ENCODE measurements around the gene KDM8. TPM values are rescaled to one million over a fixed set of nuclear protein-coding genes. Genes with fewer than 3 reads are reported as not detected.

KDM8 gene
- total RNA-seq, 2 experiments from 2014 or later: 9.9 to 12.2 TPM

DNA sequence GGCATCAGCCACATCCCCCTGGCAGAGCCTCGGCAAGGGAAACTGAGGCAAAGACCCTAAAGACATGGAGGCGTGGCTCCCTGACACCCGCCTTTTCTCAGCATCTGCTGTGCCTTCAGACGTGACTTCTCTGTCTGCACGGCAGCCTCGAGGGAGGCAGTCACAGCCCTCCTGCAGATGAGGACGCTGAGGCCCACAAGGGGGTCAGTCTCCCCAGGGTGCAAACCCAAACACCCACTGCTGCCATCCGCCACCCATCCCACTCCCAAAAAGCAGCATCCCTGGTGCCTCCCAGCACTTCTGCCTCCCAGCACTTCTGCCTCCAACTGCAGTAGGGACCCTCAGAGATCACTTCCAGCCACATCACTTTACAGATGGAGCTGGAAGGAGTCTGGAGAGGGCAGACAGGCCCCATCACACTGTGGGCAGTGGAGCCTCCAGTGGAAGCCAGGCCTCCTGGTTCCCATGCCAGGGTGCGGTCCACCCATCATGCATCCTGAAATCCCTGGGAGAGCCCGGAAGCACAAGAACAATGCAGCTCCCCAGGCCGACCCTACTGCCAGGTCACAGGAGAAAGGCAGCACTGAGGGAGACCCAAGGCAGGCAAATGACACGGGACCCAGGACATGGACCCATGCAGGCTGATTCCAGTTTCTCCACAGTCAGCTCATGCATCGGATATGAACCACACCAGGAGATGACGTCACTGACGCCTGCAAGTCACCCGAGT lies 23.8 kb downstream of the KDM8 start:
- no peak for DNase-seq
- no peaks in the 10 kb centered on the region for H3K27me3 Mint-ChIP-seq
- peak overlapping the region; percentile 18 for H3K4me3 Mint-ChIP-seq
- H3K36me3 Mint-ChIP-seq: peaks cover 38% of the 10 kb centered on the region
- no peaks in the 10 kb centered on the region for H3K9me3 Mint-ChIP-seq
- peaks cover 42% of the 10 kb centered on the region for H3K4me1 Mint-ChIP-seq
- H3K27ac Mint-ChIP-seq: peak overlapping the region; percentile 20

DNA sequence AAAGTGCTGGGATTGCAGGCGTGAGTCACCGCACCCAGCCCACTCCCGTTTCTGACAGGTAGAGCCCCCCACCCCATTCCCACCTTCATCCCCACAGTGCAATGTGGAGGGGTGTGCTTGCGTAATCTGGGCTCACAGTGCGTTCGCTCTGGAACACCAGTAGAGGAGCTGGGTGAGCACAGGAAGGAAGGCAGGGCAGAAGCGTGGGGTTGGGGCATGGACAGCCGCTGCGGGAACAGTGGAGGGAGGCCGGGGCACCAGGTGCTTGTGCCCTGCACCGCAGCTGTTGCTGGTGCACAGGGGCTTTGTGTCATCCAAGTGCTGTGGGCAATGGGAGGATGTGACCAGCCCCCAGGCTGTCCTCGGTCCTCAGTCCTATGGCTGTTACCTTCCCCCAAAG lies 24.7 kb downstream of the KDM8 start:
- H3K4me3 Mint-ChIP-seq: no peak overlapping the region
- H3K27me3 Mint-ChIP-seq: no peaks in the 10 kb centered on the region
- DNase-seq: no peak
- no peaks in the 10 kb centered on the region for H3K9me3 Mint-ChIP-seq
- peaks cover 45% of the 10 kb centered on the region for H3K36me3 Mint-ChIP-seq
- H3K27ac Mint-ChIP-seq: no peak overlapping the region
- peaks cover 52% of the 10 kb centered on the region for H3K4me1 Mint-ChIP-seq

DNA sequence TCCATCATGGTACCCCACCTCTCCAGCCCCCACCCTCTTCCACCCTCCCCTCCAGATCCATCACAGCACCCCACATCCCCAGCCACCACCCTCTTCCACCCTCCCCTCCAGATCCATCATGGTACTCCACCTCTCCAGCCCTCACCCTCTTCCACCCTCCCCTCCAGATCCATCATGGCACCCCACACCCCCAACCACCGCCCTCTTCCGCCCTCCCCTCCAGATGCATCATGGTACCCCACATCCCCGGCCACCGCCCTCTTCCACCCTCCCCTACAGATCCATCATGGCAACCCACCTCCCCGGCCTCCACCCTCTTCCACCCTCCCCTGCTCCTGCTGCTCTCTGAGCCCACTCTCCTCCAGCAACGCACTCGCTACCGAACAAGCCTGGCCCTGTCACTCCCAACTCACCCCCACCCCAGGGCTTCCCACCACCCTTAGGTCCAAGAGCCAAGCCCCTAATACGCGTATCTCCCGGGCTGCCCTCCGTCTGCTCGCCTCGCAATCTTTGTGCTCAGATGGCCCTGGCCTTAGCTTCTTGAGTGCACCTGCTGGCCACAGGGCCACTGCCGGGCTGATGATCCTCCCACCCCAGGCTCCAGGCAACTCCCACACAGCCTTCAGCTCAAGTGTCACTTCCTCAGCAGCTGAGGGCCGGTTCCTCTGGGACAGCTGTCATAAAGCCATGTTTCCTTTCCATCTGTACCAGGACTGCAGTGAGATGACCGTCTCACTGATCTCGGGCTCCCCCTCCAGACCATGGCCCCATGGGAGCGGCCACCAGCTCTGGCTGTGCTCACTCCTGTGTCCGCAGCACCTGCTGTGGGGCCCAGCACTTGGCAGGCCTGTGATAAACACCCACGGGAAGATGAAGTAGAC lies 25.5 kb downstream of the KDM8 start:
- no peak for DNase-seq
- peaks cover 46% of the 10 kb centered on the region for H3K36me3 Mint-ChIP-seq
- no peaks in the 10 kb centered on the region for H3K9me3 Mint-ChIP-seq
- H3K27me3 Mint-ChIP-seq: no peaks in the 10 kb centered on the region
- peak overlapping the region; percentile 73 for H3K27ac Mint-ChIP-seq
- no peak overlapping the region for H3K4me3 Mint-ChIP-seq
- H3K4me1 Mint-ChIP-seq: peaks cover 59% of the 10 kb centered on the region

DNA sequence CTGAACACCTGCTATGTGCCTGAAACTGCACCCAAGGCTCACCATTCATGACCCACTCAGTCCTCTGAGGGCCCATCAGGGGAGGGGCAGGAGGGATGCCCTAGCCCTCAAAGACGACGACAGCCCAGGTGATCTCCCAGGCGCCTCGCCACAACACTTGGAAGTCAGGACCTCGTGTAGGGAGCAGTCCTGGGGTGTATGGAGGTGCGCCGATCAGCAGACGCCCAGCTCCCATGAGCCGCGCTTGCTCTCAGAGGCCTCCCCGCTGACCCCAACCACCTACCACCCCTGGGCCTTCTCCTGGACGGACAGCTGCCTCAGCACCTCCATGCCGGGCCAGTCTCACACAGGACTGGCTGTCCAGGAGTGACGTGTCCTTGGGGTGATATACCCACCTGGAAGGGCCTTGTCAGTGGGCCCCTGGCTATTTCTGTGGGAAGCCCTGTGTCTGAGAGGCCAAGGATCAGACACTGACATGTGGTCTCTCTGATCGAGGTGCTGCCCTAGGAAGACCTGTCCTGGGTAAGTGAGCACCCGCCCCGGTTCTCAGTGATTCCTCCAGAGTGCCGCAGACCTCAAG lies 26.7 kb downstream of the KDM8 start:
- H3K4me1 Mint-ChIP-seq: peaks cover 68% of the 10 kb centered on the region
- peak overlapping the region; percentile 99 for H3K27ac Mint-ChIP-seq
- no peak for DNase-seq
- H3K4me3 Mint-ChIP-seq: no peak overlapping the region
- H3K36me3 Mint-ChIP-seq: peaks cover 41% of the 10 kb centered on the region
- H3K9me3 Mint-ChIP-seq: no peaks in the 10 kb centered on the region
- no peaks in the 10 kb centered on the region for H3K27me3 Mint-ChIP-seq

DNA sequence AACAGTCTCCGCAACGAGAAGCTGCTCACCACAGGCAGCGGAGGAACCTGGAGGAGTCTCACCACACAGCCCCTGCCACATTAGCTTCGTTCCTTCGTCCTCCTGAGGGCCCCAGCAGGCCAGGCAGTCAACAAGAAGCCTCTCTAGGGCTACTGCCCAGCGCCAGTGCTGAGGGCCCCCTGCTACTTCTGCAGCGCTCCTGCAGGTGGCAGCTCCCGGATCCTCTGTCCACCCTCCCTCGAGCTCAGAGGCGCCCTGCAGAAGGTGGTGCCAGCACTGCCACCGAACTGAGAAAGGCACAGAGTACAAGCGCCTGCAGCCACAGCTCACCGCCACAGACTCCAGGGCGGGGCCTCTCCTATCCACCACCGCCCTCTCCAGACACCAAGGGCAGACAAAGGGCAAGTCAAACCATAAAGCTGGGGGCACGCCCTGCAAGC lies 27.3 kb downstream of the KDM8 start:
- Mint-ChIP-seq H3K36me3 (peaks cover 46% of the 10 kb centered on the region), H3K4me1 (peaks cover 73% of the 10 kb centered on the region), H3K27ac (peak overlapping the region; percentile 99), H3K4me3 (peak overlapping the region; percentile 61), H3K27me3 (no peaks in the 10 kb centered on the region), H3K9me3 (no peaks in the 10 kb centered on the region)
- DNase-seq: peak; percentile 67

DNA sequence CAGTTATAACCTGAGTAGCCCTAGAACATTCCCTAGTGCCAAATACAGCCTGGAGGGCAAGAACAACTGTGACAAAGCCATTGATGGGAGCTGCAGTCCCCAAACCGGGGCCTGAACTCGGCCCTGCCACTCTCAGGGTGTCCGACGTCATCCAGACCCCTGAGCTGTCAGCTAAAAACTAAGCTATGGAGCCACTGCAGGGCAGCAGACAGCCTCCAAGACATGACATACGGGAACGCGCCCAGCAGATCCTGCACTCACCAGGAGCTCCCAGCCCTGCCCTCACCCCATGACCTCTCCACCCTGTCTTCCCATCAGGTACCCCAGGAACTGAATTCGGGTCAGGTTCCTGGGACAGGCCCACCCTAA lies 28.4 kb downstream of the KDM8 start:
- H3K36me3 Mint-ChIP-seq: peaks cover 49% of the 10 kb centered on the region
- peak overlapping the region; percentile 61 for H3K4me3 Mint-ChIP-seq
- peak overlapping the region; percentile 99 for H3K27ac Mint-ChIP-seq
- no peaks in the 10 kb centered on the region for H3K9me3 Mint-ChIP-seq
- no peaks in the 10 kb centered on the region for H3K27me3 Mint-ChIP-seq
- DNase-seq: no peak
- H3K4me1 Mint-ChIP-seq: peaks cover 70% of the 10 kb centered on the region

DNA sequence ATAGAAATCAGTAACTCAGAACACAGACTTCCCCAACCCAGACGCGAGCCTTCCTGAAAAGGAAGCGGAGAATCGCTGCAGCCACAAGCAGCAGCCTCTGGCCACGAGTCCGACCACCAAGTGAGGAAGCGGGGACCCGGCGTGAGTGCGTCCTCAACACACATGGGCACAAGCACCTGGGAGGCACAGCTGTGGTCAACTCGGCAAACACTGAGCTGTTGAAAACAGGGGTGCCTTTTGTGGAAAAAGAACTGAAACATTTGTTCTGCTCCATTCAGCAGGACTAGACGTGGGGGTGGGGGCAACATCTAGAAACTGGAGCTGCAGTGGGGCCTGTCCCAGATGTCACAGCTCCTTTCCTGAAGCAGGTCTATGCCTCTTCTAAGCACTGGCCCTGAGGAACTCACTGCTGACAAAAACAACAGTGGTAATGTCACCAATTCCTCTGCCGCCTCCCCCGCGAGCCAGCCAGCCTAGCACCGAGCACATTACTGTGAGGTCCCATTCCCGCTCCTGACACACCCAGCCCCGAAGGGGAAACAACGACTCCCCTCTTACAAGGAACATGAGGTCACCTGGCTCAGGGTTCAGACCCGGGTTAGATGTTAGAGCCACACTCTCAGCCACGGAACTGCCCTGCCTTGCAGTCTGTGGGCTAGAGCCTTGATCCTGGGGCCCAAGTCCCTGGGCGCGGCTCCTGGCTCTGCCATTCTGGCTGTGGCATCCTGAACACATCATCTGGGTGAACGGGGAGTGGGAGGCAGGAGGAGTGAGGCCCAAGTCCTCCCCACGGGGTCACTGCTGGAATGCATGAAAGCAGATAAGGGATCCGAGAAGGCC lies 29.0 kb downstream of the KDM8 start:
- peak overlapping the region; percentile 61 for H3K4me3 Mint-ChIP-seq
- peaks cover 51% of the 10 kb centered on the region for H3K36me3 Mint-ChIP-seq

DNA sequence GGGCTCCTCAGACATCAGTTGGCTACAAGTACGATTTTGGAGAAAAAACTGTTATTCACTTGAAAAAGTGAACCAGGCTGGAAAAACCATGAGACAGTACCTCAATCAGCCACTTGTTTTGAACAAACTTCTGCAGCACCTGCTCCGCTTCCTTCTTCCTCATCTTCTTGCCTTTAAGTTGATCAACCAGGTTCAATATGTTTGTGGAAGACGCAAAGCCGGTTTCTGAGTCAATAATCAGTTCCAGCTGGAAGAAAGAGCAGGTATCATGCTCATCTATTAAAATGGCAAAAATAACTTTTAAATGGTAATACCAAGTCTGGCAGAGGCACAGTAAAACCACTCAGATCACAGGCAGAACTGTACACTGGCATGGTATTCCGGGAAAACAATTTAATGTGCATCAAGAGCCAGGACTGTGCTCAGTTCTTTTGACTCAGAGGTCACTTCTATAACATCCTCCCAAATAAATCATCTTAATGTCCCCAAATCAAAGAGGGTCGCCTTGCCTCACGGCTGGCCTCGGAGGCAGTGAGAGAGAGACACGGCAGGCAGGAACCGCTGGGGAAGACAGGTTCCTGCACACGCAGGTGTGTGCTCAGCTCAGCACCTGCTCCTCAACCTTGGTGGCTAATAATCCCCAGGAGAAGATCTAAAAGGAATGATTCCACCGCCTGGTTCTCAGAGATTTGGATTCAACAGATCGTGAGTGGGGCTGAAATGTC lies 29.7 kb downstream of the KDM8 start:
- H3K4me1 Mint-ChIP-seq: peaks cover 80% of the 10 kb centered on the region
- no peaks in the 10 kb centered on the region for H3K9me3 Mint-ChIP-seq
- H3K36me3 Mint-ChIP-seq: peaks cover 52% of the 10 kb centered on the region
- H3K27ac Mint-ChIP-seq: peak overlapping the region; percentile 99
- no peak for DNase-seq
- H3K4me3 Mint-ChIP-seq: peak overlapping the region; percentile 61
- H3K27me3 Mint-ChIP-seq: no peaks in the 10 kb centered on the region

More for the DNA sequence above, 29.0 kb downstream of the KDM8 start:
- H3K9me3 Mint-ChIP-seq: no peaks in the 10 kb centered on the region
- H3K4me1 Mint-ChIP-seq: peaks cover 74% of the 10 kb centered on the region
- peak; percentile 67 for DNase-seq
- H3K27me3 Mint-ChIP-seq: no peaks in the 10 kb centered on the region
- H3K27ac Mint-ChIP-seq: peak overlapping the region; percentile 99

DNA sequence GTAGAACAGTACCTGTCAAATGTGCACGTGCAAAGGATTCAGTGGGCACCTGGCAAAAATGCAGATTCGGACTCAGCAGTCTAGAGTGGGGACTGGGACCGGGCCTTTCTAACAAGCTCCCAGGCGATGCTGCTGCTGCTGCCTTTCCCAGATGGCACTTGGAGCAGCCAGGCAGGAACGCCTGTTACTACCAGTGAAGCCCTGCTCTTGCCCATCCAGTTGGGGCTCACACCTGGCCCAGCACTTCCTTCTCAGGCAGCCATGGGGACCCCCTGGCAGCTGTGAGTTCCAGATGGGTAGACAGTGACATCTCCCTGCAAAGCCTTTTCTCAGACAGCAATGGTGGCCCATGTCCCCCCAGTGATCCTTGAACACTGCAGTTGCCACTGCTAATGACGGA lies 30.4 kb downstream of the KDM8 start:
- peaks cover 53% of the 10 kb centered on the region for H3K36me3 Mint-ChIP-seq
- H3K4me1 Mint-ChIP-seq: peaks cover 87% of the 10 kb centered on the region
- H3K9me3 Mint-ChIP-seq: no peaks in the 10 kb centered on the region
- H3K27me3 Mint-ChIP-seq: no peaks in the 10 kb centered on the region
- peak overlapping the region; percentile 99 for H3K27ac Mint-ChIP-seq
- peak overlapping the region; percentile 81 for H3K4me3 Mint-ChIP-seq
- no peak for DNase-seq

DNA sequence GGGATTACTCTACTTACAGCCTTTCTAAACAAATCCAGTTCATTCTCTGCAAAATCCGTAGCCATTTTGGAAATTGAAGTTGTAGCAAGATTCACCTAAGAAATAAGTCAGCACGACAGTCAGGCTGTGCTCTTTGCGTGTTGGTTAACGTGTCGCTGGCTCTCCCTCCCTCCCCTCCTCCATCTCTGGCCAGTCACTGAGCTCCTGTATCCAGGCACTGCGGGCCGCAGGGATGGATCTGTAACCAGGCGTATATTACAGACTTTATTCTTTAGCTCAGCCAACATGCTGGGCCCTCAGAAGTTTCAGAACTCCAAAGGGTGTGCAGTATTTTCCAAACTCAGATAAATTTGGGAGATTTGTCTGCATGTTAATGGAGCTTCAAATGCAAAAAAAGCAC lies 30.8 kb downstream of the KDM8 start:
- H3K9me3 Mint-ChIP-seq: no peaks in the 10 kb centered on the region
- H3K4me3 Mint-ChIP-seq: peak overlapping the region; percentile 81
- peaks cover 88% of the 10 kb centered on the region for H3K4me1 Mint-ChIP-seq
- no peak for DNase-seq
- peak overlapping the region; percentile 99 for H3K27ac Mint-ChIP-seq
- peaks cover 53% of the 10 kb centered on the region for H3K36me3 Mint-ChIP-seq
- H3K27me3 Mint-ChIP-seq: no peaks in the 10 kb centered on the region

DNA sequence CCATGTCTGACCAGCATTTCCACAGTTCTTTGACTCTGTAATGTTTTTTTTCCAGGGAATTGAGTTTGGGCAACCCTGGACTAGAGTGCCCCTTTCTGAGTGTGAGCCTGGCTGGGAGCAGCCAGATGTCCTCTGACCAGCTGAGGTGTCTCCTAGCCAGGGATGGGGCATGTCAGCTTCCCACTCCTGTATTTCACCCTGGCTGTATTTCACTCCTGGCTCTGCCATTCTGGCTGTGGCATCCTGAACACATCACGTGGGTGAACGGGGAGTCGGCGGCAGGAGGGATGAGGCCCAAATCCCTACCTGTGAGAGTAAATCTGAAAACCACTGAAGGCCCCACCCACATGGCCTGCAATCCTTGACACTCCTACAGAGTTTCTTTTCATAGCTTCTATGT lies 31.3 kb downstream of the KDM8 start:
- peaks cover 90% of the 10 kb centered on the region for H3K4me1 Mint-ChIP-seq
- H3K9me3 Mint-ChIP-seq: no peaks in the 10 kb centered on the region
- DNase-seq: no peak
- H3K4me3 Mint-ChIP-seq: peak overlapping the region; percentile 81
- H3K27me3 Mint-ChIP-seq: no peaks in the 10 kb centered on the region
- peak overlapping the region; percentile 99 for H3K27ac Mint-ChIP-seq
- peaks cover 53% of the 10 kb centered on the region for H3K36me3 Mint-ChIP-seq

DNA sequence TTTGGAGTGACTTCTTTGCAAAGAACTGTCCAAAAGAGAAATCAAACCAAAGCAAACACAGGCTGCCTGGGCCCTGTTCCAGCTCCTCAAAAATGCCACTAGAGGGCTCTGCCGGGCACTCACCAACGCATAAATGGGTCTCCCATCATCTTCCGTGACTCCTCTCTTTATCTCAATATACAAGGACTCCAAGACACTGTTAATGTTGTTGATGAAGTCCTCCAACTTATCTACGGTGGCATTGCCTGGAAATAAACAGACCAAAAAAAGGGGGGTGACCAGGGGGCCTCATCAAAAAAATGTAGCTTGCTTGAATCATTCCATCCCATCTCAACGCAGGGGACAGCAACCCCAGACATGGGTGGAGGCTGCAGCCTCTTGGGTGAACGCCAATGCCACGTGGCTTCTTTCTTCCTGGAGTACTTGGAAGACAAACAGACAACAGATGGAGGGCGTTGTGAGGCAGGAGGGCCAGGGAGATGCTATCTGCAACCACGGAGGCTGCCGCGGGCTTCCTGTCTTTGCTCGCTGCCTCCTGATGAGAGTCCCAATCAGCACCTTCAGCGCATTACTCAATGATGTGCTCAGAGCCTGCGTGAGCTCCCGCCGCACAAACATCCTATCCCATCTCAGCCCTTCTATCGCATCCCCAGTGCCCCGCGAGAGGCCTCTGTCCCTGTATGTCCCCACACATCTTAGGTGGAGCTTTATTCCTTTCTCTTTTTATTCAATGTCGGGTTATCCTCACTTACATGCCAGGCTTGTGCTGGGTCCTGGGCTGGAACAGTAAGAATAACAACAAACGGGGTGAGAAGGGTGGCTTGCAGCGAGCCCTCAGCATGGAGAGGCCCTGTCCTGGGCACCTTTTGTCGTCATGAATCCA lies 32.0 kb downstream of the KDM8 start:
- peak overlapping the region; percentile 81 for H3K4me3 Mint-ChIP-seq
- peak overlapping the region; percentile 99 for H3K27ac Mint-ChIP-seq
- peaks cover 58% of the 10 kb centered on the region for H3K36me3 Mint-ChIP-seq
- DNase-seq: peak; percentile 81
- no peaks in the 10 kb centered on the region for H3K9me3 Mint-ChIP-seq
- H3K4me1 Mint-ChIP-seq: peaks cover 93% of the 10 kb centered on the region
- H3K27me3 Mint-ChIP-seq: no peaks in the 10 kb centered on the region

DNA sequence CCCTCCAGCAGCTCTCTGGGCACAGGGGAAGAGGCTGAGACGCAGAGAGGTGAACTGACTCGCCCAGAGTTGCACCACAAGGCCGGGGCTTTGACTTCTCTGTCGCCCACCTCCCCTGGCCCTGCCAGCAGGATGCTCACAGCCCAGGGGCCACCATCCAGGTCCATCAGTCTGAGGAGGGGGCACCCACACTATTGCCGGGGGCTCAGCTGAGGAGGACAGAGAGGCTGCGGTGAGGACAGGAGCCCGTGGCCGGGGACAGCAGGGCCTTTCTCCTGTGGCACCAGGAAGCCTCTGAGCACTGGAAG lies 32.6 kb downstream of the KDM8 start:
- peaks cover 92% of the 10 kb centered on the region for H3K4me1 Mint-ChIP-seq
- no peaks in the 10 kb centered on the region for H3K9me3 Mint-ChIP-seq
- H3K27me3 Mint-ChIP-seq: no peaks in the 10 kb centered on the region
- peak overlapping the region; percentile 99 for H3K27ac Mint-ChIP-seq
- peak; percentile 40 for DNase-seq
- peak overlapping the region; percentile 81 for H3K4me3 Mint-ChIP-seq
- peaks cover 59% of the 10 kb centered on the region for H3K36me3 Mint-ChIP-seq

Measured in activated naive CD8-positive, alpha-beta T cell treated with anti-CD3 and anti-CD28 coated beads for 36 hours (primary cell).